Mesenchymal stem cell (in vitro differentiated cells and primary cell): ENCODE data around the gene SEPTIN10.

Experiments used
- DNase-seq: peaks from one replicate; pipeline ENCODE4 v3.0.0-alpha.2; 2013
- H2AFZ ChIP-seq: one replicate; pipeline ENCODE4 v1.6.1; 2013; ENCODE audit warnings: low read depth, mild to moderate bottlenecking, control low read depth, inconsistent platforms, low read length, moderate library complexity
- H2AK5ac ChIP-seq: 2 replicates; pipeline ENCODE4 v1.6.1; 2013; ENCODE audit warnings: low read length, moderate library complexity, mild to moderate bottlenecking, inconsistent platforms; ENCODE audit not compliant: severe bottlenecking
- H2BK120ac ChIP-seq: one replicate; pipeline ENCODE4 v1.6.1; 2013; ENCODE audit warnings: low read depth, mild to moderate bottlenecking, inconsistent platforms, low read length, moderate library complexity
- H2BK12ac ChIP-seq, 2 experiments: one replicate each; pipeline ENCODE4 v1.6.1; 2013; ENCODE audit warnings: inconsistent platforms in 2 of 2, low read length in 2 of 2, mild to moderate bottlenecking in 2 of 2, moderate library complexity in 2 of 2, control low read depth in 1 of 2
- H2BK15ac ChIP-seq: one replicate; pipeline ENCODE4 v1.6.1; 2013; ENCODE audit warnings: mild to moderate bottlenecking, low read depth, inconsistent platforms; ENCODE audit not compliant: poor library complexity, severe bottlenecking
- H2BK5ac ChIP-seq: 2 replicates; pipeline ENCODE4 v1.6.1; 2013; ENCODE audit warnings: low read depth, mild to moderate bottlenecking, low read length, control low read depth, inconsistent platforms; ENCODE audit not compliant: poor library complexity, severe bottlenecking
- H3K14ac ChIP-seq, 2 experiments: one replicate each; pipeline ENCODE4 v1.6.1; 2013; ENCODE audit warnings: inconsistent platforms in 2 of 2, low read length in 2 of 2, control low read depth in 1 of 2, mild to moderate bottlenecking in 1 of 2, moderate library complexity in 1 of 2
- H3K18ac ChIP-seq, 2 experiments: one replicate each; pipeline ENCODE4 v1.6.1; 2013; ENCODE audit warnings: inconsistent platforms in 2 of 2, low read length in 2 of 2, control low read depth in 1 of 2, low read depth in 1 of 2, mild to moderate bottlenecking in 1 of 2
- H3K23ac ChIP-seq, 2 experiments: one replicate each; pipeline ENCODE4 v1.6.1; 2013; ENCODE audit warnings: inconsistent platforms in 2 of 2, low read length in 2 of 2, mild to moderate bottlenecking in 2 of 2, moderate library complexity in 2 of 2, control low read depth in 1 of 2
- H3K27ac ChIP-seq: 2 replicates; pipeline ENCODE4 v1.5.1; 2013; ENCODE audit warnings: mild to moderate bottlenecking, moderate library complexity, low read length, control low read depth, inconsistent platforms; ENCODE audit not compliant: poor library complexity, severe bottlenecking
- H3K27me3 ChIP-seq, 2 experiments: 2 replicates each; pipeline versions ENCODE4 v1.6.1 to v1.7.0; 2013; ENCODE audit warnings: low read length in 2 of 2, mild to moderate bottlenecking in 2 of 2, moderate library complexity in 2 of 2, control low read depth in 1 of 2, inconsistent platforms in 1 of 2; ENCODE audit not compliant: control insufficient read depth in 1 of 2, insufficient read depth in 1 of 2
- H3K36me3 ChIP-seq, 2 experiments: 2 replicates each; pipeline versions ENCODE4 v1.6.1 to v1.7.0; 2013; ENCODE audit warnings: low read length in 2 of 2, control low read depth in 1 of 2, inconsistent platforms in 1 of 2, low read depth in 1 of 2, mild to moderate bottlenecking in 1 of 2; ENCODE audit not compliant: insufficient read depth in 2 of 2, control insufficient read depth in 1 of 2
- H3K4ac ChIP-seq, 2 experiments: one replicate each; pipeline ENCODE4 v1.6.1; 2013; ENCODE audit warnings: inconsistent platforms in 2 of 2, low read length in 2 of 2, mild to moderate bottlenecking in 2 of 2, moderate library complexity in 2 of 2, control low read depth in 1 of 2, low read depth in 1 of 2
- H3K4me1 ChIP-seq: 2 replicates; pipeline ENCODE4 v1.6.1; 2013; ENCODE audit warnings: low read depth, low read length, control low read depth; ENCODE audit not compliant: control insufficient read depth, insufficient read depth
- H3K4me2 ChIP-seq: 2 replicates; pipeline ENCODE4 v1.6.1; 2013; ENCODE audit warnings: low read length, mild to moderate bottlenecking, inconsistent platforms; ENCODE audit not compliant: poor library complexity, severe bottlenecking
- H3K4me3 ChIP-seq, 2 experiments: 2 replicates each; pipeline versions ENCODE4 v1.5.1 to v1.7.0; 2013; ENCODE audit warnings: low read length in 2 of 2, mild to moderate bottlenecking in 2 of 2, control low read depth in 1 of 2, low read depth in 1 of 2; ENCODE audit not compliant: insufficient read depth in 1 of 2
- H3K79me1 ChIP-seq: replicated peaks from 2 replicates; pipeline ENCODE4 v1.6.1; 2013; ENCODE audit warnings: mild to moderate bottlenecking, control low read depth, low read length, inconsistent platforms; ENCODE audit not compliant: poor library complexity, severe bottlenecking
- H3K9ac ChIP-seq: 2 replicates; pipeline ENCODE4 v1.7.0; 2013; ENCODE audit warnings: mild to moderate bottlenecking, low read length, moderate library complexity
- H3K9me3 ChIP-seq: 2 replicates; pipeline ENCODE4 v1.7.0; 2013; ENCODE audit warnings: mild to moderate bottlenecking, low read length; ENCODE audit not compliant: control insufficient read depth
- H4K8ac ChIP-seq: one replicate; pipeline ENCODE4 v1.6.1; 2013; ENCODE audit warnings: inconsistent platforms, mild to moderate bottlenecking, low read length, moderate library complexity
- H4K91ac ChIP-seq: one replicate; pipeline ENCODE4 v1.6.1; 2013; ENCODE audit warnings: mild to moderate bottlenecking, low read length, inconsistent platforms
- WGBS: methylation state at CpG from one replicate; pipeline ENCODE4 v1.1.7; 2013; ENCODE audit warnings: mixed read lengths; 5-methylcytosine and 5-hydroxymethylcytosine counted together

The SEPTIN10 gene

DNA sequence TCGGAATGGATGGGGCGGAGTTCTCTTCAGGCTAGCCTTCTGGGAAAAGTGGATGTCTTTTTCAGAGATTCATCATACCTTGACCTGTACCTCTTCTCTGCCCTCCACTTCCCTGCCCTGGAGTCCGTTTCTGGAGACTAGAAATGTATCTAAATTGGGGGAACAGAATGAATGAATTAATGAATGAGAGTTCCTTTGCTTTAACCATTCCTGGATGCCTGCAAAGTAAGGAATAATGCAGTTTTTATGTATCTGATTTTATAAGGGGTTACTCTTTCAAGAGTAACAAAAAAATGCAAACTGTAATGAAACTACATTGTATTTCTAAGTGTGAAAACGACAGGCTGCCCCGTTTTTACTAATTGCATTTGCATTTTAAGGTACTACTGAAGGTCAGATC is 2.4 kb upstream of the SEPTIN10 start:
- H2BK5ac ChIP-seq, result no peak overlapping the region
- no peak overlapping the region for H2BK120ac ChIP-seq
- H3K9me3 ChIP-seq, result no peaks in the 10 kb centered on the region
- no peak overlapping the region for H2AFZ ChIP-seq
- H4K8ac ChIP-seq, result no peak overlapping the region
- 16% methylated on average over 5 of the region's 5 CpGs for WGBS
- H3K4me2 ChIP-seq, result peak overlapping the region; percentile 4
- no peaks in the 10 kb centered on the region for H3K36me3 ChIP-seq
- no peaks in the 10 kb centered on the region for H3K27me3 ChIP-seq
- no peak overlapping the region for H4K91ac ChIP-seq
- H3K18ac ChIP-seq, result no peak overlapping the region
- no peak overlapping the region for H3K27ac ChIP-seq
- H3K9ac ChIP-seq, result no peak overlapping the region
- H2BK12ac ChIP-seq, result no peak overlapping the region
- no peak overlapping the region for H2BK15ac ChIP-seq
- no peak overlapping the region for H3K23ac ChIP-seq
- peaks cover 16% of the 10 kb centered on the region for H3K79me1 ChIP-seq
- no peak overlapping the region for H3K4ac ChIP-seq
- H3K14ac ChIP-seq, result no peak overlapping the region
- H2AK5ac ChIP-seq, result no peak overlapping the region
- no peak for DNase-seq
- H3K4me3 ChIP-seq, result peak overlapping the region in 1 of 2 experiments; percentile 85
- peaks cover 15% of the 10 kb centered on the region for H3K4me1 ChIP-seq

DNA sequence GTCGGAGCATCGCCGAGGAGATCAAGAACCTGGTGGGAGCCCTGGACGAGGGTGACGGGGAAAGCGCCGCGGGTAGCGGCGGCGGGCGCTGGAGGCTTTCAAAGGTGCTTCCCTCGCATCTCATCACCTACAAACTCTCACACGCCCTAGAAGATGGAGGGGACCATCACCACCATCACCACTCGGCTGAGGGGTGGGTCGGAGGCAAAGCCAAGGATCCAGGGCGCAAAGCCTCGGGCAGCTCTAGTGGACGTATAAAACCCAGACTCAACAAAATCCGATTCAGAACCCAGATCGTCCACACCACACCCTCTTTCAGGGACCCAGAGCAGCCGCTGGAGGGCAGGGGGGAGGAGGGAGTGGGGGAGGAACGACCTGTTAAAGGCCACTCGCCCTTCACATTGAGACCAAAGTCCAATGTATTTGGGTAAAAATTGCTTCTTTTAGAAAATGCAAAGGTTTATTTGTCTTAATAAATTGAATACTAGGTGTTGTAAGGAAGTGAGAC is 1.9 kb upstream of the SEPTIN10 start:
- Histone ChIP-seq H3K4me1 (peaks cover 15% of the 10 kb centered on the region), H2BK5ac (no peak overlapping the region), H4K91ac (peak overlapping the region; percentile 82), H3K4me3 (peak overlapping the region in 1 of 2 experiments; percentile 85), H2AFZ (no peak overlapping the region), H3K23ac (peak overlapping the region; percentile 61 to 90), H2BK12ac (no peak overlapping the region), H3K36me3 (no peaks in the 10 kb centered on the region), H3K27me3 (no peaks in the 10 kb centered on the region), H2BK120ac (no peak overlapping the region), H3K9me3 (no peaks in the 10 kb centered on the region), H2BK15ac (no peak overlapping the region), H3K18ac (peak overlapping the region in 1 of 2 experiments; percentile 79), H3K14ac (no peak overlapping the region), H3K79me1 (peaks cover 16% of the 10 kb centered on the region), H3K27ac (no peak overlapping the region), H3K4ac (no peak overlapping the region), H4K8ac (peak overlapping the region; percentile 52), H2AK5ac (no peak overlapping the region), H3K4me2 (peak overlapping the region; percentile 92), H3K9ac (peak overlapping the region; percentile 72)
- DNase-seq, result peak; percentile 35
- WGBS, result 11% methylated on average over 20 of the region's 24 CpGs

DNA sequence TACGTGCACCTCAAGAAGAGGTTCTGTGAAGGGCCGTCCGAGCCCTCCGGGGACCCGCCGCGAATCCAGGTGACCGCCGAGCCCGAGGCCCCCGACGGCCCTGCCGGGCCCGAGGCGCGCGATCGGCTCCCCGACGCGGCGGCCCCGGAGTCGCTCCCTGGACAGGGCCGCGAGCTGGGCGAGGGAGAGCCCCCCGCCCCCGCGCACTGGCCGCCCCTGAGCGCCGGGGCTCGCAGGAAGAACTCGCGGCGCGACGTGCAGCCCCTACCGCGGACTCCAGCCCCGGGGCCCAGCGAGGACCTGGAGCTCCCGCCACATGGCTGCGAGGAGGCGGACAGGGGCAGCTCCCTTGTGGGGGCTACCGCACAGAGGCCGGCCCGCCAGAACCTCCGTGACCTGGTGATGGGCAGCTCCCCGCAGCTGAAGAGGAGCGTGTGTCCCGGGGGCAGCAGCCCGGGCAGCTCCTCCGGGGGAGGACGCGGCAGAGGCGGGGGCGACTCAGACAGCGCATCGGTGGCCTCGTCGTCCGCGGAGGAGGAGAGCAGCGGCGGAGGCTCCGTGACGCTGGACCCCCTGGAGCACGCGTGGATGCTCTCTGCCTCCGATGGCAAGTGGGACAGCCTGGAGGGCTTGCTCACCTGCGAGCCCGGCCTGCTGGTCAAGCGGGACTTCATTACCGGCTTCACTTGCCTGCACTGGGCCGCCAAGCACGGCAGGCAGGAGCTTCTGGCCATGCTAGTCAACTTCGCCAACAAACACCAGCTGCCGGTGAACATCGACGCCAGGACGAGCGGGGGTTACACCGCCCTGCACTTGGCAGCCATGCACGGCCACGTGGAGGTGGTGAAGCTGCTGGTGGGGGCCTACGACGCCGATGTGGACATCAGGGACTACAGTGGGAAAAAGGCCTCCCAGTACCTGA is 1.2 kb upstream of the SEPTIN10 start:
- H3K4me2 ChIP-seq, result peak overlapping the region; percentile 92
- no peak overlapping the region for H3K27ac ChIP-seq

More for the DNA sequence above, 1.2 kb upstream of the SEPTIN10 start:
- H4K91ac ChIP-seq, result peak overlapping the region; percentile 82
- H3K14ac ChIP-seq, result peak overlapping the region in 1 of 2 experiments; percentile 58
- H2BK15ac ChIP-seq, result peak overlapping the region; percentile 90
- peak overlapping the region; percentile 85 to 88 for H3K4me3 ChIP-seq
- H4K8ac ChIP-seq, result peak overlapping the region; percentile 93
- peaks cover 15% of the 10 kb centered on the region for H3K4me1 ChIP-seq
- H3K4ac ChIP-seq, result peak overlapping the region; percentile 53 to 64
- H3K23ac ChIP-seq, result peak overlapping the region; percentile 50 to 90
- H3K79me1 ChIP-seq, result peaks cover 16% of the 10 kb centered on the region
- peak overlapping the region; percentile 68 for H2AFZ ChIP-seq
- H3K9me3 ChIP-seq, result no peaks in the 10 kb centered on the region
- peak overlapping the region; percentile 79 to 80 for H3K18ac ChIP-seq
- H3K36me3 ChIP-seq, result no peaks in the 10 kb centered on the region
- peak overlapping the region; percentile 79 for H2BK120ac ChIP-seq
- 1% methylated on average over 59 of the region's 90 CpGs for WGBS
- H3K27me3 ChIP-seq, result no peaks in the 10 kb centered on the region
- DNase-seq, result peak; percentile 50
- H3K9ac ChIP-seq, result peak overlapping the region; percentile 72
- H2AK5ac ChIP-seq, result no peak overlapping the region
- peak overlapping the region; percentile 5 to 77 for H2BK12ac ChIP-seq
- peak overlapping the region; percentile 5 for H2BK5ac ChIP-seq
